ENCODE data around the gene RAB3IL1.

DNA sequence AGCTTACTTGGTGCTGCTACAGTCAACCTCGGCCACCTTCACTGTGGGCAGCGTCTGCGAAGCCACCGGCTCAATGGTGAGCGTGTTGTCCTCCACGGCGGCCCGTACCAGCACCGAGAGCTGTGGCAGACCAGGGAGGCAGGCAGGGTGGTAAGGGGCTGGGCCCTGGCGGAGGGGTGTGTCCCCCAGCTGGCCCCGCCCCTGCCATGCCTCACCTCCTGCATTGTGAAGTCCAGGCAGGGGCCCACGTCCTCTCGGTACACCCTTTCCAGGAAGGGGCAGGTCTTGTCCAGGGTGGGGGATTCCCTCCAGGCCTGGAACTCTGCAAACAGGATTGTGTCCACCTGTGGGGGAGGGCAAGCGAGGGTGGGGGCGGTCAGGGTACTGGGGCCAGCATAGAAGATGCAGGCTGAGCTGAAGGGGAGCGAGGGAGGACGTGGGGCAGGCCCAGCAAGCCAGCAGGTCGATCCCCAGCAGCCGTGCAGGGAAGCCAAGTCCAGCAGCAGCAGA lies 12.8 kb downstream of the RAB3IL1 start:
- TF ChIP-seq, protein P1, sequence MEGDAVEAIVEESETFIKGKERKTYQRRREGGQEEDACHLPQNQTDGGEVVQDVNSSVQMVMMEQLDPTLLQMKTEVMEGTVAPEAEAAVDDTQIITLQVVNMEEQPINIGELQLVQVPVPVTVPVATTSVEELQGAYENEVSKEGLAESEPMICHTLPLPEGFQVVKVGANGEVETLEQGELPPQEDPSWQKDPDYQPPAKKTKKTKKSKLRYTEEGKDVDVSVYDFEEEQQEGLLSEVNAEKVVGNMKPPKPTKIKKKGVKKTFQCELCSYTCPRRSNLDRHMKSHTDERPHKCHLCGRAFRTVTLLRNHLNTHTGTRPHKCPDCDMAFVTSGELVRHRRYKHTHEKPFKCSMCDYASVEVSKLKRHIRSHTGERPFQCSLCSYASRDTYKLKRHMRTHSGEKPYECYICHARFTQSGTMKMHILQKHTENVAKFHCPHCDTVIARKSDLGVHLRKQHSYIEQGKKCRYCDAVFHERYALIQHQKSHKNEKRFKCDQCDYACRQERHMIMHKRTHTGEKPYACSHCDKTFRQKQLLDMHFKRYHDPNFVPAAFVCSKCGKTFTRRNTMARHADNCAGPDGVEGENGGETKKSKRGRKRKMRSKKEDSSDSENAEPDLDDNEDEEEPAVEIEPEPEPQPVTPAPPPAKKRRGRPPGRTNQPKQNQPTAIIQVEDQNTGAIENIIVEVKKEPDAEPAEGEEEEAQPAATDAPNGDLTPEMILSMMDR (conservative IDR thresholded peaks at IDR 0.05; ENCODE audit: low read length), result no peak
- no peak for TF ChIP-seq EZH2phosphoT487 (IDR thresholded peaks at IDR 0.05; ENCODE audit: borderline replicate concordance)
